OCI-M2 (cell line): ENCODE data around the gene WNT3A.
"Not testable (repeated sequence)": the region's sequence is repeated elsewhere in the genome, so short reads cannot be mapped to it uniquely, and the experiment has no call there.

Source experiments
- DNase-seq: peaks from one replicate; lab custom pipeline; 2025; ENCODE audit not compliant: unreplicated experiment; lab: John Stamatoyannopoulos, UW

WNT3A gene

GRCh38 chr1:228006786-228007048 lies at the start of gene WNT3A:
TSS of gene WNT3A (plus strand) at chr1:228006998. CDS start at chr1:228007129, 131 bp downstream.
- no peak for DNase-seq

- DNase-seq = no peak
Measured at GRCh38 chr1:227958617-227959324, 48.0 kb upstream of the WNT3A start.

GRCh38 chr1:227959325-227959860 lies 47.4 kb upstream of the WNT3A start:
- no peak for DNase-seq

- DNase-seq = no peak
Measured at GRCh38 chr1:227961651-227962466, 44.9 kb upstream of the WNT3A start.

- DNase-seq = not testable (repeated sequence)
Measured at GRCh38 chr1:227966733-227967132, 40.1 kb upstream of the WNT3A start.

- DNase-seq = not testable (repeated sequence)
Measured at GRCh38 chr1:227967815-227968214, 39.0 kb upstream of the WNT3A start.

- not testable (repeated sequence) for DNase-seq
Measured at GRCh38 chr1:227970076-227970995, 36.5 kb upstream of the WNT3A start.

GRCh38 chr1:227971216-227971615 lies 35.6 kb upstream of the WNT3A start:
- DNase-seq = not testable (repeated sequence)

GRCh38 chr1:227971643-227972282 lies 35.0 kb upstream of the WNT3A start:
- not testable (repeated sequence) for DNase-seq

- DNase-seq = not testable (repeated sequence)
Measured at GRCh38 chr1:227972283-227972679, 34.5 kb upstream of the WNT3A start.

- not testable (repeated sequence) for DNase-seq
Measured at GRCh38 chr1:227972843-227973374, 33.9 kb upstream of the WNT3A start.

- not testable (repeated sequence) for DNase-seq
Measured at GRCh38 chr1:227973724-227974288, 33.0 kb upstream of the WNT3A start.

GRCh38 chr1:227975583-227976283 lies 31.1 kb upstream of the WNT3A start:
- not testable (repeated sequence) for DNase-seq

GRCh38 chr1:227987181-227987580 lies 19.6 kb upstream of the WNT3A start:
- no peak for DNase-seq

- DNase-seq = no peak
Measured at GRCh38 chr1:227994632-227995300, 12.0 kb upstream of the WNT3A start.

GRCh38 chr1:227996187-227996950 lies 10.4 kb upstream of the WNT3A start:
- no peak for DNase-seq

- DNase-seq = no peak
Measured at GRCh38 chr1:227998374-227999055, 8.3 kb upstream of the WNT3A start.
